NCI-H128 (cell line): ENCODE measurements around the gene NPNT.

Experiments
- DNase-seq: peaks from one replicate; lab custom pipeline; 2025; ENCODE audit not compliant: unreplicated experiment; lab: John Stamatoyannopoulos, UW

NPNT gene

GRCh38 chr4:105912633-105913032, 17.4 kb downstream of the NPNT start:
- no peak for DNase-seq

- DNase-seq: no peak
These were observed 22.0 kb downstream of the NPNT start for GRCh38 chr4:105917171-105917685.

GRCh38 chr4:105921301-105921700, 26.0 kb downstream of the NPNT start:
- DNase-seq: no peak

- no peak for DNase-seq
These were observed 28.4 kb downstream of the NPNT start for GRCh38 chr4:105923497-105924238.

GRCh38 chr4:105924341-105924740, 29.1 kb downstream of the NPNT start:
- DNase-seq: no peak

DNA sequence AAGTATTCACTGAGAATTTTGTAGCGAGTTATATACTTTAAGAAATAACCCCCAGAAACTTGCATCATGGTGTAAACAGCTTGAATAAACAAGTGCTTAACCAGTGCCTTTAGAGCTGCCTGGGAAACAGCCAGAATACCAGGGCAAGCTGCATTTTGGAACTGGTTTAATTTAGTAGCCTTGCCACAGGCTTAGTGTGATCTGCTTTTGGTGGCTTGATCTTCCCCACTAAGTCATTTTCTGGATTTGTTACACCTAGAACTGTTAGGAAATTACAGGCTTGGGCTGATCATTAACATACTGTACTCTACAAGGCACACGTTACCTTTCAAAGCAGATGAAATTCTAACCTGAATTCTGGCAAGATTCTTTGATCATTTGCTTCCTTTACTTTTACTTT, 35.4 kb downstream of the NPNT start:
- DNase-seq: no peak

DNA sequence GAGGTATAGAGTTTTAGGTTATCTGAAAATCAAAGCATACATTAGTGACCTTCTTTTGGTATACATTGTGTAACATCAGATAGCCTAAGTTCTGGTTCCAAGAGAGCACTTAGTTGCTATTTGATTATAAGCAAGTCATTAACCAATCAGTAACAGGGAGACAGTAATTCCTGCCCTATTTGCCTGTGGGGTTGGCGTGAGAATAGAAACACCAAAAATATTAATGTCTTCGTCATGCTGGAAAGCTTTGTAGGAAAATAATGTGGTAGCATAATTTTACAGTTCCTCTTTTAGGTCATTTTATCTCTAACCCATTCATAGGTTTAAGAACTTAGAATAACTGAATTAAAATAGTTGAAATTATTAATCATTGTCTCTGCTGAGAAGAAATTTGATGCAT, 37.8 kb downstream of the NPNT start:
- no peak for DNase-seq

- no peak for DNase-seq
These were observed 39.1 kb downstream of the NPNT start for GRCh38 chr4:105934386-105934785.

GRCh38 chr4:105936901-105937300, 41.6 kb downstream of the NPNT start:
- DNase-seq: no peak

- no peak for DNase-seq
These were observed 42.5 kb downstream of the NPNT start for GRCh38 chr4:105937759-105938158.

- DNase-seq: no peak
These were observed 48.0 kb downstream of the NPNT start for GRCh38 chr4:105943234-105943633.

DNA sequence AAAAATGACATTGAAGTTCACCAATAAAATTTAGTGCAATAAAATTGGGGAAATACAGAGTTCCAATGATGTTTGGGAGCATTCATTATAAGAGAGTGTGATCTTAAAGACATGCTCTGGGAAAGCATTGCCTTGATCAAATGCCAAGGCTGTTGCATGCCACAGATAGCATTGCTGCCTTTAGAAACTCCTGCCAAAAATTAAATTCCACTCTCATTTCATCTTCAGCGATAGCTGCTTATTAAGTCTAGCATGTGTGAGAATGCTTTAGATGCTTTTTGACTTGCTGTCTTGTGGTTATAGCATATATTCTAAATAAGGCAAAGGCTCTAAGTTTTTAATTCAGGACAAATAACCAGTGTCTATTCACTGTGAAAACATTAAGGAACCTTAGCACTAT, 49.3 kb downstream of the NPNT start:
- DNase-seq: no peak

DNA sequence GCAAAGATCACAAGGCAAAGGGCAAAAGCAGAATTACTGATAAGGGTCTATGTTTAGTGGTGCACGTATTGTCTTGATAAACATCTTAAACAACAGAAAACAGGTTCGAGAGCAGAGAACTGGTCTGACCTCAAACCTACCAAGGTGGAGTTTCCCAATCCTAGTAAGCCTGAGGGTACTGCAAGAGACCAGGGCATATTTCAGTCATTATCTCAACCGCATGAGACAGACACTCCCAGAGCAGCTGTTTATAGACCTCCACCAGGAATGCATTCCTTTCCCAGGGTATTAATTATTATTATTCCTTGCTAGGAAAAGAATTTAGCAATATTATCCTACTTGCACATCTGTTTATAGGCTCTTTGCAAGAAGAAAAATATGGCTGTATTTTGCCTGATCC, 51.5 kb downstream of the NPNT start:
- no peak for DNase-seq

DNA sequence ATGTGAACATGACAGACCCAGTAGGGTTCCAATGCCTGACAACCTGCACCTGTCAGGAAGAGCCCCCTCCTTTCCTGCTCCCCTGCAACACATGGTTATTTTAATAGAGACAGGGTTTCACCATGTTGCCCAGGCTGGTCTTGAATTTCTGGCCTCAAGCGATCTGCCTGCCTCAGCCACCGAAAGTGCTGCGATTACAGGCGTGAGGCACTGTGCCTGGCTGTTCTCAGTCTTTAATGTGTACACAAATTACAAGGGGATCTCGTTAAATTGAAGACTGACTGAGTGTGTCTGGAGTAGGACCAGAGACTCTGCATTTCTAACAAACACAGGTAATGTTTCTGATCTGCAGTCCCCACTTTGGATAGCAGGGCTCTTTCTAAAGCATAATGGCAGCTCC, 55.4 kb downstream of the NPNT start:
- no peak for DNase-seq

GRCh38 chr4:105951198-105951597, 55.9 kb downstream of the NPNT start:
- no peak for DNase-seq

DNA sequence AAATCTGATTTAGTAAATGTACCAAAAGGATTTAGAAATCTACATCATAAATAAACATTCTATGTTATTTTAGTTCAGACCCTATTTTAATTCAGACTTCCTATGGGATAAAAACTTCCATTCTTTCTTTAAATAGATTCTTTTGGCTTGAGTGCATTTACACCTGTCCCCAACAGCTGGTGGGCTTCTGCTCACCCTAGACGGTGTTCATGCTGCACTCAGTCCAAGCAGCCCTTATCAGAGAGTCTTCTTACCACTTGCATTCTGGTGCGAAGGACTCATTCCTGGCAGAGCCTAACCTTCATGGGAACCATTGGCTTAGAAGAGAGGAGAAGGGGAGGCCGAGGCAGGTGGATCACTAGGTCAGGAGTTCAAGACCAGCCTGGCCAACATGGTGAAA, 57.3 kb downstream of the NPNT start:
- no peak for DNase-seq

DNA sequence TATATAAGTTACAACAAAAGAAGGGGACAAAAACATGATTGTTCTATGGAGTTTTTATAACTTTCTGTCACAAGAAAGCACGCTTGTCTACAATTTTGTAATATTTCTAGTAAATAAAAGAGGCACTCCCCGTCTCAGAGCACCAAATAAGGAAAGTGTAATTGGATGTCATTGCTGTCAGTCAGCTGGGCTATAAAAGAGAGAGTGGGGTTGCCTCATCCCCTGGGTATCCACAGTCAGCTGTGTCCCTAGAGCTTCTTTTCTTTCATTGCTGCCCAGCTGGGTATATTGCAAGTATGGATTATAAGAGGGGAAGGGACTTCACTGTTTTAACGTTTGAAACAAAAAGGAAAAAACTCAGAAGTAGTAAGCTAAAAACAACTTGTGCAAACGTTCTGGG, 61.3 kb downstream of the NPNT start:
- DNase-seq: no peak

- DNase-seq: no peak
These were observed 62.4 kb downstream of the NPNT start for GRCh38 chr4:105957680-105958079.

GRCh38 chr4:105963461-105964400, 68.5 kb downstream of the NPNT start:
- no peak for DNase-seq

DNA sequence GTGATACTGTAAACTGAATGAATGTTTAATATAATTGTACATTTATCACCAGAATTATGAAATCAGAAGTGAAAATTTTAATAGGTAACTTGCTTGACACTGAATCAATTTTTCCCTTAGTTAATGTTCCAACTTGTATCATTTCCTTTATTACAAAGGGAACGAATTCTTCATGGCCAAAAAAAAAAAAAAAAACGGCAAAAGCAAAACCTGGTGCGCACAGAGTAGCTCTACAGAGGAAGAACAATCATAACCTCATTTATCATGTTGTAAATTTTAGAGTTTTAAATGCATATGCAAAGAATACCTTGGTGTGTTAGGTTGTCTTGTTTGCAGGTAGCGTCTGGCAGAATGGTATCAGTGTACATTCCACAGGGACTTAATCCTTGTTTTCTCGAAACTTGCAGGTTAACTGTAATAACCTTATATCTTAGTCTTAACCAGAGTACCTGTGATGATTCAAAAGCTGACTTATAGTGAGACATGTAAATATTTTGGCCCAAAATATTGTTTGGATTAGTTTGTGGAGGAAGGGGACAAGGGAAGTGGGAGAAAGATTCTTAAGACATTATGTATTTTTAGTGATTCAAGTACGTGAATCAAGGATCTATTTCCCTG, 70.0 kb downstream of the NPNT start:
- DNase-seq: no peak

GRCh38 chr4:105966051-105966450, 70.8 kb downstream of the NPNT start:
- DNase-seq: no peak
